Trophoblast cell (in vitro differentiated cells and primary cell): ENCODE data around the gene SIMC1.
"Not testable (repeated sequence)": the region's sequence is repeated elsewhere in the genome, so short reads cannot be mapped to it uniquely, and the experiment has no call there.

ENCODE experiments used
- DNase-seq, 2 donors: peaks; one replicate each; pipeline ENCODE4 v3.0.0-alpha.2; 2016
- H2AFZ ChIP-seq: 2 replicates; pipeline ENCODE4 v1.6.1; 2013; ENCODE audit warnings: low read length, moderate library complexity, mild to moderate bottlenecking; ENCODE audit not compliant: insufficient read depth, poor library complexity
- H2AK5ac ChIP-seq: 2 replicates; pipeline ENCODE4 v1.6.1; 2013; ENCODE audit warnings: mild to moderate bottlenecking, low read length
- H2BK120ac ChIP-seq: 2 replicates; pipeline ENCODE4 v1.6.1; 2013; ENCODE audit warnings: low read length, mild to moderate bottlenecking, moderate library complexity; ENCODE audit not compliant: insufficient read depth, poor library complexity
- H2BK12ac ChIP-seq: 2 replicates; pipeline ENCODE4 v1.6.1; 2013; ENCODE audit warnings: mild to moderate bottlenecking, low read length, moderate library complexity
- H2BK5ac ChIP-seq: 2 replicates; pipeline ENCODE4 v1.6.1; 2013; ENCODE audit warnings: low read length, low read depth, moderate library complexity, mild to moderate bottlenecking; ENCODE audit not compliant: poor library complexity
- H3K14ac ChIP-seq: 2 replicates; pipeline ENCODE4 v1.6.1; 2013; ENCODE audit warnings: mild to moderate bottlenecking, low read length
- H3K18ac ChIP-seq: 2 replicates; pipeline ENCODE4 v1.6.1; 2013; ENCODE audit warnings: mild to moderate bottlenecking, low read length
- H3K23ac ChIP-seq: 2 replicates; pipeline ENCODE4 v1.6.1; 2013; ENCODE audit warnings: low read length
- H3K27ac ChIP-seq: 2 replicates; pipeline ENCODE4 v1.5.1; 2013; ENCODE audit warnings: low read depth, mild to moderate bottlenecking, inconsistent platforms, low read length, moderate library complexity
- H3K27me3 ChIP-seq: 2 replicates; pipeline ENCODE4 v1.6.1; 2013; ENCODE audit warnings: inconsistent platforms, mild to moderate bottlenecking, low read length, moderate library complexity; ENCODE audit not compliant: insufficient read depth
- H3K36me3 ChIP-seq, 2 experiments: 1 replicate in 1 of 2; 2 replicates in 1 of 2; pipeline ENCODE4 v1.6.1; 2013; ENCODE audit warnings: low read length in 2 of 2, mild to moderate bottlenecking in 2 of 2, moderate library complexity in 1 of 2; ENCODE audit not compliant: insufficient read depth in 2 of 2, control insufficient read depth in 1 of 2
- H3K4ac ChIP-seq: 2 replicates; pipeline ENCODE4 v1.6.1; 2013; ENCODE audit warnings: low read depth, mild to moderate bottlenecking, low read length, moderate library complexity
- H3K4me1 ChIP-seq, 2 experiments: 1 replicate in 1 of 2; 2 replicates in 1 of 2; pipeline ENCODE4 v1.6.1; 2013; ENCODE audit warnings: low read length in 2 of 2, mild to moderate bottlenecking in 2 of 2, moderate library complexity in 1 of 2; ENCODE audit not compliant: insufficient read depth in 2 of 2, control insufficient read depth in 1 of 2
- H3K4me2 ChIP-seq: 2 replicates; pipeline ENCODE4 v1.6.1; 2013; ENCODE audit warnings: inconsistent platforms, mild to moderate bottlenecking, low read length, moderate library complexity
- H3K4me3 ChIP-seq: 2 replicates; pipeline ENCODE4 v1.5.1; 2013; ENCODE audit warnings: mild to moderate bottlenecking, low read depth, low read length, inconsistent platforms
- H3K79me1 ChIP-seq: one replicate; pipeline ENCODE4 v1.6.1; 2013; ENCODE audit warnings: low read length
- H3K79me2 ChIP-seq: 2 replicates; pipeline ENCODE4 v1.6.1; 2013; ENCODE audit warnings: low read length, mild to moderate bottlenecking; ENCODE audit not compliant: control insufficient read depth, insufficient read depth, poor library complexity
- H3K9ac ChIP-seq: 2 replicates; pipeline ENCODE4 v1.6.1; 2013; ENCODE audit warnings: mild to moderate bottlenecking, low read length
- H3K9me3 ChIP-seq: 2 replicates; pipeline ENCODE4 v1.6.1; 2013; ENCODE audit warnings: low read depth, mild to moderate bottlenecking, control low read depth, inconsistent platforms, low read length; ENCODE audit not compliant: insufficient read depth
- H4K12ac ChIP-seq: 2 replicates; pipeline ENCODE4 v1.6.1; 2013; ENCODE audit warnings: low read depth, mild to moderate bottlenecking, low read length, moderate library complexity
- H4K8ac ChIP-seq: 2 replicates; pipeline ENCODE4 v1.6.1; 2013; ENCODE audit warnings: low read depth, mild to moderate bottlenecking, low read length, moderate library complexity
- H4K91ac ChIP-seq: one replicate; pipeline ENCODE4 v1.6.1; 2013; ENCODE audit warnings: low read depth, mild to moderate bottlenecking, low read length, moderate library complexity
- whole genome bisulfite sequencing: extraction: QIAGEN DNeasy Blood & Tissue Kit; methylation state at CpG from one replicate; pipeline ENCODE4 v1.1.7; 2013; ENCODE audit warnings: missing lambda C conversion rate; ENCODE audit not compliant: insufficient read length, insufficient coverage; ENCODE audit errors: extremely low coverage; 5-methylcytosine and 5-hydroxymethylcytosine counted together

Gene SIMC1

DNA sequence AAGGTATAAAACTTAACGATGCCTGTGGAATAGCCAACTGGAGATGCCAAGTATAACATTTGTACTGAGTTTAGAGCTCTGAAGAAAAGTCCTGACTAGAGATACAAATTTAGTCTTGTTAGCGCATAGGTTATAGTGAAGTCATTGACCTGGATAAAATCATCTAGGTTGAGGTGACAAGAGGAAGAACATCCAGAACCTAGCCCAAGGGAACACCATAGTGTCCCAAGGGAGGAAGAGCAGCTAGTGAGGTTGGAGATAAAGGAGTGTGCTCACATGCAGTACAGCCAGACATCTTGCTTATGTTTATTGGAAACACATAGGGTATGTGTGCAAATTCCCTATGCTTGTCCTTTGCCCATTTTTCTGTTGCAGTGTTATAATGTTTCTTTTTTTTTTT is 6.1 kb downstream of the SIMC1 start:
- not testable (repeated sequence) for H3K4ac ChIP-seq, H3K79me2 ChIP-seq, H3K4me2 ChIP-seq, H3K27ac ChIP-seq, H3K27me3 ChIP-seq, H3K36me3 ChIP-seq, H2BK120ac ChIP-seq, H2AK5ac ChIP-seq, H3K4me1 ChIP-seq, H3K79me1 ChIP-seq, H4K12ac ChIP-seq, DNase-seq, H2AFZ ChIP-seq, H3K23ac ChIP-seq, H4K91ac ChIP-seq, H2BK12ac ChIP-seq, H4K8ac ChIP-seq, H3K18ac ChIP-seq, H3K9me3 ChIP-seq, H3K9ac ChIP-seq, H2BK5ac ChIP-seq, H3K4me3 ChIP-seq, H3K14ac ChIP-seq
- WGBS = no CpG with 5 or more reads among the region's 2 CpGs

DNA sequence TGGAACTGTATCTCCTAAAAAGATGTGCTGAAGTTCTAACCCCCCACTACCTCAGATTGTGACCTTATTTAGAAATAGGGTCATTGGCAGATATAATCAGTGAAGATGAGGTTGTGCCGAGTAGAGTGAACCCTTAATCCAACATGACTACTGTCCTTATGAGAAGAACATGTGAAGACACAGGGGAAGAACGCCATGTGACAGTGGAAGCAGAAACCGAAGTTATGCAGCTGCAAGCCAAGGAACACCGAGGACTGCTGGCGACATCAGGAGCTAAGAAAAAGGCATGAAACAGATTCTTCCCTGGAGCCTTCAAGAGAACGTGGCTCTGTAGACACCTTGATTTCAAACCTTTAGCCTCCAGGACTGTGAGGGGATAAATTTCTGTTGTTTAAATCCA is 6.8 kb downstream of the SIMC1 start:
- not testable (repeated sequence) for H2BK120ac ChIP-seq, H3K4me1 ChIP-seq, DNase-seq, H3K4ac ChIP-seq, H3K27ac ChIP-seq, H3K4me3 ChIP-seq, H2BK5ac ChIP-seq, H3K36me3 ChIP-seq, H2AFZ ChIP-seq, H4K91ac ChIP-seq, H3K18ac ChIP-seq, H4K8ac ChIP-seq, H3K79me1 ChIP-seq, H4K12ac ChIP-seq, H3K4me2 ChIP-seq, H3K23ac ChIP-seq, H3K9ac ChIP-seq, H3K14ac ChIP-seq, H3K27me3 ChIP-seq, H3K9me3 ChIP-seq, H3K79me2 ChIP-seq, H2AK5ac ChIP-seq, H2BK12ac ChIP-seq
- WGBS = no CpG with 5 or more reads among the region's 6 CpGs

DNA sequence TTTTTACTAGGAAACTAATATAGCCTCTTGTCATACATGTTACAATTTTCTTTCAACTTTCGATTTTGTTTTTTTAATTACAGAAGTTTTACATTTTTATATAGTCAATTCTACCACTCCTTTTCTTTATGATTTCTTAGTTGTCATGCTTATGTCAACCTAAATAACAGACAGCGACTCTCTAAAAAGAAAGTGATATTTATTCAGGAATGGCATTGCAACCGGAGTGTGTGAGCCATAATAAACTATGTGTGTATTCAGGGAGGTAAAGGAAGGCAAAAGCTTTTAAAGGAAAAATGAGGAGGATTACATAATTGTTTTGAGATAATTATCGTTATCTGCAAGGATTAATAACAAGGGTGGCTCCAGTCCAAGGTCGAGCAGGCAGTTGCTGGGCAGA is 7.3 kb downstream of the SIMC1 start:
- H3K9me3 ChIP-seq, H4K12ac ChIP-seq, H3K4me3 ChIP-seq, H3K4ac ChIP-seq, H3K4me1 ChIP-seq, H3K18ac ChIP-seq, H3K27ac ChIP-seq, H2AFZ ChIP-seq, DNase-seq, H4K8ac ChIP-seq, H3K79me1 ChIP-seq, H3K27me3 ChIP-seq, H4K91ac ChIP-seq, H2BK120ac ChIP-seq, H2AK5ac ChIP-seq, H3K4me2 ChIP-seq, H3K23ac ChIP-seq, H3K14ac ChIP-seq, H3K79me2 ChIP-seq, H3K36me3 ChIP-seq, H2BK12ac ChIP-seq, H3K9ac ChIP-seq, H2BK5ac ChIP-seq: not testable (repeated sequence)
- no CpG with 5 or more reads among the region's 5 CpGs for WGBS

DNA sequence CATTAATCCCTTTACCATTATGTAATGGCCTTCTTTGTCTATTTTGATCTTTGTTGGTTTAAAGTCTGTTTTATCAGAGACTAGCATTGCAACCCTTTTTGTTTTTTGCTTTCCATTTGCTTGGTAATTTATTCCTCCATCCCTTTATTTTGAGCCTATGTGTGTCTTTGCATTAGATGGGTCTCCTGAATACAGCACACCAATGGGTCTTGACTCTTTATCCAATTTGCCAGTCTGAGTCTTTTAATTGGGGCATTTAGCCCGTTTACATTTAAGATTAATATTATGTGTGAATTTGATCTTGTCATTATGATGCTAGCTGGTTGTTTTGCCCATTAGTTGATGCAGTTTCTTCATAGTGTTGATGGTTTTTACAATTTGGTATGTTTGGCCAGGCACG is 12.5 kb downstream of the SIMC1 start:
- not testable (repeated sequence) for H4K91ac ChIP-seq, H2BK5ac ChIP-seq, H3K27ac ChIP-seq, H3K9me3 ChIP-seq, H3K4ac ChIP-seq, H4K8ac ChIP-seq, H3K79me1 ChIP-seq, H3K79me2 ChIP-seq, H2BK12ac ChIP-seq, H4K12ac ChIP-seq, H3K9ac ChIP-seq, H3K23ac ChIP-seq, H3K36me3 ChIP-seq, H3K27me3 ChIP-seq, H3K4me2 ChIP-seq, H3K14ac ChIP-seq, H3K4me3 ChIP-seq, H2BK120ac ChIP-seq, DNase-seq, H2AFZ ChIP-seq, H3K4me1 ChIP-seq, H3K18ac ChIP-seq, H2AK5ac ChIP-seq
- WGBS = no CpG with 5 or more reads among the region's 2 CpGs
